ENCODE data around the gene C14orf93.

C14orf93 gene

DNA sequence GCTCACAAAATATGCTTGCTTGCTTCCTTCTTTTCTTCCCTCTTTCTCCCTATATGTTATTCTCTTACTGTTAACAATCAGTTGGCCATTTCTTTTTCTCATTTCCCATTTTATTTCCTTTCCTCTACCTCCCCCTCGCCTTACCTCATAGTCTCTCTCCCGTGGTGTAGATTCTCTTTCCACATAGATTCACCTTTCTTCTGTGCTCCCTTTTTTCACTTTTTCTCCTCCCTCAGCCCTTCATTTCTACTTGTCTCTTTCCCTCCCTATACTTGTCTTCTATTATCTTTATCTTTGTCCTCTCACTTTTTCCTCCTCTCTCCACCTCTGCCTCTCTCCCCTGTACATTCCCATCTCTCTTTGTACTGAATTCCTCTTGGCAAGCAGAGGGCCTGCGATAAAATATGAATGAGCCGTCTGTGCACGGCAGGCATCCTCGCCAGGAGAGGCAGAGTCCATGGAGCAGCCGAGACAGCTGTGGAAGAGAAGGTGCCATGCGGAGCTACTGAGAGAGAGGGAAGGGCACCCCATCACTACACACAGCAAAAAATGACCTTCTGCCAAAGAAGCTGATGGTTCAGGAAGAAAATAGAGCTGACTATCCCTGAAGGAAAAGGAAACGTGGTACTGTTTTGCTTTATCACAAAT is 12.1 kb downstream of the C14orf93 start:
- DNase-seq (ENCODE audit: insufficient read length, low spot score) (no peak), FAIRE-seq (no peak)

DNA sequence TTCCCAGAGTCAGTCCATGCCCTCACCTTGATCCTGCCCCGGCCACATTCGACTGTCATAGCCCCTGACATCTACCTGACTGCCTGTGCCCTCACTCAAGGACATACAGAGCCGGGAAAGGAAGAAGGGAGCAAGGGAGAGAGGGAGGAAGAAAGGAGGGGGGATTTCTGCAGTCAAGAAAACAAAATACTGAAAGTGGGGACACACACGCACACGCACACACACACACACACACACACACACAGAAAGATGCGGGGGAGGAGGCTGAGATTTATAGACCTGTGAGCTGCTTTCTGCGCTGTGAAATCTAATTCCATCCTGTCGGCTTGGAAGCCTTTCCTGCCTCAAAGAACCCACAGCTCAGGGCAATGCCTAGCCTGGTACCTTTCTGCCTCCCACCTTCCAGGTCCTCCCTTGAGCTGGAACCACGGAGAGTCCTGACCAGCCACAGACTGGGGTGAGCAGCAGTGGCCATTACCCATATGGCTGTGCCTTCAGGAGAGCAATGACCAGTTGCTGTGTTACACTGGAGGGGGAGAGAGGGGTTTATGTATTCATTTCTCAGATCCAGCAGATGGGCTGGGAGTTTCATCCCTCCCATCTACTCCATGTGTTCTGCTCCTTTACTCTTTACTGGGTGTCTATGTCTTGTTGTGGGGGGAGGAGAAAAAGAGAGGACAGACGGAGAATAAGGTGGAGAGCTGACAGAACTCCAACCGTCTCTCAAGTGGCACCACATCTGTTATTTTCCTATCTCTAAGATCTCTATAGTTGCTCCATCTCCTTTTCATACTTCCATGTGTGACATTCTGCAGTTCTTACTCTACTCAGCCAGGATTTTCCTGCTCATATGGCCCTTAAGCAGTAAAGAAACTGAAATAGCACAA is 12.9 kb downstream of the C14orf93 start:
- FAIRE-seq (no peak), DNase-seq (ENCODE audit: insufficient read length, low spot score) (no peak)

DNA sequence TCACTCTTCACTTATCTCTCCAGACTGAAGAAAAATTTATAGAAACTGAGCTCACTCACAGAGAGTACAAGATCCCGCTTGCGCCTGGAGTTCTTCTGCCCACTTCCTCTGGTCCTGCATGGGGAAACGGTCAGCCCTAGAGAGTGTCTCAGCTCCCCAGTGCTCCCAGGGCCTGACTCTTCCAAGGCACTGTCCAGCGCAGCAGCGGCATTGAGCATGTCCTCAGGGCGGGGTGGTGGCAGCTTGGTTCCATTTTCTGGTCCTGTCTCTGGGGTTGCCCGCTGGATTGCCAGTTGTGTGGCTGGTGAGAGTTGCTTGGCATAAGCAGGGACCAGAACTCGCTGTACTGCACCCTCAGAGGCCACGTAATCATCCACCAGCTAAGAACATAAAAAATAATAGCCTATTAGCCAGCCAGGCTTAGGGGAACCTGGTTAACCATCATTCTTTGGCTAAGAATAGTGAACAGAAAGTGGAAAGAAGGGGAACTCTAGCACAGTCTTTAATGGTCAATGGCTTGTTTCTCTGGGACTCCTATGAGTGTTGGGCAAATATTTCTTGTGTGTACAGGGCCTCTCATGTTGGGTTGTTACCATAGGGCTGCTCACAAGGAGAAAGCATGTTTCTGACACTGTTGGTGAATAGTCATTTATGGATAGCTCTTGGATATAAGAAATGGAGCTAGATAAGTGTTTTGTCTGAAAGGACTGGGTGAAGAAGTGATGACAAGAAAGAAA is 13.9 kb downstream of the C14orf93 start:
- no peak for FAIRE-seq
- no peak for DNase-seq (ENCODE audit: insufficient read length, low spot score)

DNA sequence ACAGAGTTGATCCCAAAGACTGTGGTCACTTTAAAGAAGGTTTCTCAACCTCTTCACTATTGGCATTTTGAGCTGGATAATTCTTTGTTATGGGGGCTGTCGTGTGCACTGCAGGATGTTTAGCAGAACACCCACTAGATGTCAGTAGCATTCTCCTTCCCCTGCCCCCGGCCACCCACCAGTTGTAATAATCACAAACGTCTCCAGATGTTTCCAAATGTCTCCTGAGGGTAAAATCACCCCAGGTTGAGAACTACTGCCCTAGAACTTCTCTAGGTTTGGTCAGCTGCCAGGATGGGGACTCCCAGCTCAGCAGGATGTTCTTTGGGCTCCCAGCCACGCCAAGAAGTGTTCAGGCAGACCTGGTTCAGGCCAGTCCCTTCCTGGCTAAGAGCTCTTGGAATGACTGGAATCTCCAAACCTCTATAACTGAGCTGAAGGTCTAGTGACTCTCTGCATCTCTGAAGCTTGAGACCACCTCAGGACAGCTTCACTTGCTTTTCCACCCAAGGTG is 15.1 kb downstream of the C14orf93 start:
- DNase-seq (ENCODE audit: insufficient read length, low spot score) (no peak), FAIRE-seq (no peak)

DNA sequence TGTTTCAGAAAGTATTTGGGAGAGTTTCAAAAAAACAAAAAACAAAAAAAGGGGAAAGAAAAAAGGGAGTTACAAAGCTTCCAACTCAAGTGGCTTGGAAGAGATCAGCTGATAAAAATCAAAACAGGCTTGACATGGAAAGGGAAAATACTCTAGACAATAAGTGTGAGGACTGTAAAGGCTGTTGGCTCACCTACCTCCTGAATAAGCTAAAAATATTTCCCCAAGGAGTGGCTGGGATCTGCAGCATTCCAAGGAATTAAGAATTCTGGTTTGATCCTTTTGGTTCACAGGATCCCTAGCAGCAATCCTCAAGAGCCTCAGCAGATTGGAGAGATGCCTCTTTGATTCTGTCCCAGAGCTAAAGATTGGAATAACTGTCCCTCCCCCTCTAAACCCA is 16.4 kb downstream of the C14orf93 start:
- FAIRE-seq (no peak), DNase-seq (ENCODE audit: insufficient read length, low spot score) (no peak)

DNA sequence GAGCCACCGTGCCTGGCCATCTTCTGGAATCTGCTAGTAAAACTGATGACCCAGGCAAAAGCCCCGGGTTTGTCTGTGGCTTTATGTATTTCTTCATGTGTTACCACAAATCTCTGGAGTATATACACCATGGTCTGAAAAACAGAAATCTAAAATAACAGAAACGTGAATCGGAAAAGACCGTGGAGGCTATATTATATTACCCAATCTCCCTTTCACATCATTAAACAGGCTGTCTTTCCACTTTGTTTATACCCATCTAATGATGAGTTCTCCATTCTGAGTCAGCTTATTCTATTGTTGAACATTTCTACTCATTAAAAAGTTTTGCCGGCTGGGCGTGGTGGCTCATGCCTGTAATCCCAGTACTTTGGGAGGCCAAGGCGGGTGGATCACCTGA is 18.1 kb downstream of the C14orf93 start:
- DNase-seq (ENCODE audit: insufficient read length, low spot score): no peak
- FAIRE-seq: no peak

DNA sequence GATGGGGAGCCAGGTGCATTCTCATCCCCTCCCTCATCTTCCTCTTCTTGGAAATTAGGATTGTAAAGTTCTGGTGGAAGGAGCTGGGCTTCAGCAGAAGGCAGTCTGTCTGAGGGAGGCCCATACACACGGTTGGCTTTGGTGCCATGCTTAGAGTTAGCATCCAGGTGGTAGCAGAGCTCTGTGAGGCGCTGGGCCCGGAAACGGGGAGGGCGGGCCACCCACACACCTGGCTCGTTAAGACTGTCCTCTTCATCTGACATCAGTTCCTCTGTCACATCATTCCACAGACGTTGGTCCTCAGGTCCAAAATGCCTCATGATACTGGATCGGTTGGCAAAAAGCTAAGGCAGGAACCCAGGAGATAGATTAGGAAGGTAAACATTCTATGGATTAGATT is 22.7 kb downstream of the C14orf93 start:
- FAIRE-seq (no peak), DNase-seq (ENCODE audit: insufficient read length, low spot score) (no peak)

DNA sequence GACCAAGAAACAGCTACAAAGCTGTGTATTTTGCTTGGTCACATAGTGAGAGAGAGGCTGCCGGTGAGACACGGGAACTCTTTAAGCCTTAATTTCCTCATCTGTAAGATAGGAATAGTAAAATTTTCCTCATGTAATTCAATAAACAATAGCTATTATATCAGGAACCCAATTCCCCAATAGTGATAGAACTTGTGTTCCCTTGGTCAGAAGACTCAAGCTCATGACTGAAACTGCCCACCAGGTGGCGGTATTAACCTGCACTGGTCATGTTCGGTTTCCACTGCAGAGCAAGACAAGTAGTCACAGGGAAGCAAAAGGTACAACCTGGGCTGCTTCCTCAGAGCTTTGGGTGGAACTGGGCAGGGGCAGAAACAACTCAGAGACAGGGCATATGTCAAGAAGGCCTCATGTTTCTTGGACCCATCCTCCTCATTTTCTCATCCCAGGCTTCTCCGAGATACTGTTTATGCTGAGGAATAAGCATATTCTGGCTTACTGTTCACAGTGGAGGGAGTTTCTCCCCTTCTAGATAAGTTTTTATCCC is 23.4 kb downstream of the C14orf93 start:
- DNase-seq (ENCODE audit: insufficient read length, low spot score) (peak; percentile 56), FAIRE-seq (no peak)

DNA sequence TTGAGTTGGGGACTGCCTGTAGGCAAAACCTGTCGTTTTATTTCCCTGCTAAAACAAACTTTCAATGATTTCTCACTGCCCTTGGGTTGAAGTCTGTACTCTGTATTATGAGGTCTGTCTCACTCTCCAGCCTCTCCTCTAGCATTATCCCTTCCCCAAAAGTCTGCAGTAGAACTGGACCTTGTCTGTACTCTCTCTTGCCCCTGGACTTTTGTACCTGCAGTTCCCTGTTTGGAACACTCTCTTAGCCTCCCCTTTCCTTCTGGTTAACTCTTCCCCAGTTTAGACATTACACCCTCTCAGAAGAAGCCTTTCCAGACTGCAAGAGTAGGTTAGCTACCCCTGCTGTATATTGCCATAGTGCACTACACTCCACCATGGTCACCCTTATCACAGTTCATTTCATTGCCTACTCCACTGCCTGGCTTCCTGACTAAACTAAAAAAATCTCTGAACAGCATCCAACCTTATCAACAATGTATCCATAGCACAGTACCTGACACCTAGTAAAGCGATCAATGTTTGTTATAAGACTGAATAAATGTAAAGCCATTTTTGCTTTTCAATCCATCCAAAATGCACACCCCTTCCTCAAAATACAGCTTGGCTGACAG is 23.9 kb downstream of the C14orf93 start:
- DNase-seq (ENCODE audit: insufficient read length, low spot score) (no peak), FAIRE-seq (no peak)

DNA sequence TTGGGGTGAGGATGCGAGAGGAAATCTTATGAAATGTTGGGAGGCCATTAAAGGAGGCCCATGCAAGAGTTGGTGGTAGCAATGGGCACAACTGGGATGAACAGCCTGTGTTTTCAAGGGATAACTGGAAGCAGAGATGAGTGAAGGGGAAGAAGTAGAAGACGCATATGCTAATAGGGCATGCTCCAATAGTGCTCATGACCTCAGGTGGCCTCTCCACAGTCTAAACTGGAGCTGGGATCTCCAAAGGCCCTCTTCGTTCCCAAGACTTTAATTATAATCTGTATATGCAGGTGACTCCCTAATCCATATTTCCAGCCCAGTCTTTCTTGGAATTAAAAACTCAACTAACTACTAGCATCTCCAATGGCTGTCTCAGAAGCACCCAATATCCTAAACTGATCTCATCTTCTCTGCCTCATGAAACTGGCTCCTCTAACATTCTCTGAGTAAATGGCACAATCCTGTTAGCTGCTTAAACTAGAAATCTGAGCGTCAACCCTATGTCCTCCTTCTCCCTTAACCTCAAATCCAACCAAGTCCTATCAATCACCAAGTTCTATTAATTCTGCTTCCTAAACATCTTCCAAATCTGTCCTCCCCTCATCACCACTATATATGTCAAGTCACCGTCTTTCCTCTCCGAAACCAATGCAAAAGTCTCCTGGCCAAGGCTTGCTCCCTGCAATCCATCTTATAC is 24.8 kb downstream of the C14orf93 start:
- no peak for FAIRE-seq
- DNase-seq (ENCODE audit: insufficient read length, low spot score): no peak

DNA sequence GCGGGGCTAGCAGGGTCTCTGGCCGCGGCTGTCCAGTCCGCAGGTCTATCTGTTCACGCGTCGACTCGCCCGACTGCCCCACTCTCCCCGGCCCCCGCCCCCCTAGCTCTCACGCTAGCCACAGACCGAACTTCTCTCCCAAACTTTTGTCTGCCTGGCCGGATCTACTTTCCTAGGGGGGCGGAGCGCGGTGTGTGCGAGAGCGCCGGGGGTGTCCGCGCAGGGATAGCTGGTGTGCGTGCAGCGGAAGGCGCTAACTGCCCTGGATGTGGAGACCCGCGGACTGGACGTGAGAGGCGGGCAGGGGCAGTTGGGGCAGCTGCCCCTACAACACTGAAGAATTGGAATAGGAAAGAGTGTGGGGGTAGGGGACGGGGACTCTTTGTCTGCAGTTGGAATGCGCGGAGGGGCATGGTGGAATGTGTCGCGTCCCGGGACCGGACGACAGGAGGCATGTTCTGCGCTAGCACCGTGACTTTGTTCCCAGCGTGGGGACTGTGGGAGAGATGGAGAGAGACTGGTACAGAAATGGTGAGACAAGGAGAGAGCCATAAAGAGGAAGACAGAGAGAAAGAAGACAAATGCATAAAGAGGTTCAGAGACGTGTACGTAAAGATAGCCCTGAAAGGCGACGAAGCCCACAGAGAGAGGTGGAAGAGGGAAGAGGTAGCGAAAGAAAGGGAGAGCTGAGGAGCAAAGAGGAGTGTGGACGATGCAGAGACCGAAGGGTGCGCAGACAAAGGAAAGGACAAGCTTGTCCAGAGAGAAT is 27.3 kb downstream of the C14orf93 start, which contains the start of gene AJUBA:
TSS of gene AJUBA (minus strand) at position 75 of the 769 bp plus-strand sequence. CDS start 285 bp downstream, outside the sequence.
- FAIRE-seq: no peak
- peak; percentile 81 for DNase-seq (ENCODE audit: insufficient read length, low spot score)

DNA sequence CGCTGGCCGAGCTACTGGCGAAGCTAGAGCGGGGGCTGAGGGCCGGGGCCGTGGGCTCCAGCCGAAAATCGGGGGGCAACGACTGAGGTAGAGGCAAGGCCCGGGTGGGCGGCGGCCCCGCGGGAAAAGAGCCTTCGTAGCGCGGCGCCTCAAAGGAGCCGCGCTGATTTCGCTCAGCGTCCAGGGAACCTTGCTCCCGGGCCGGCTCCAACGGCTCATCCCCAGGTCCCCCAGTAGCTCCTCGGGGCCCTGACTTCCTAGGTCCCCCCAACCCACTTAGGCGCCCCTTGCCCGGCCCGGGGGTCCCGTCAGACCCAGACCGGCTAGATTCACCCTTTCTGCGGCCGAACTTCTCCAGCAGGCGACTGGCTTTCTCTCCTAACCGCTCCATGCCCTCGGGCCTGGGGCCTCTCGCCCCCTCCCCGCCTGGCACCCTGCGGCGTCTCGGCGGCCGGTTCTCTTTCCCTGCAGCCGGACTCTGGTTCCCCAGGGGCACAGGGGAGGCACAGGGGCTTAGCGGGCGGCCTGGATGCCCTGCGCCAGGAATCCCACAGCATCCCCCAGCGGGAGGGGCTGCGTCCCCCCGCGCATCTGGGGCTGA is 28.0 kb downstream of the C14orf93 start:
- DNase-seq (ENCODE audit: insufficient read length, low spot score): no peak
- FAIRE-seq: no peak

DNA sequence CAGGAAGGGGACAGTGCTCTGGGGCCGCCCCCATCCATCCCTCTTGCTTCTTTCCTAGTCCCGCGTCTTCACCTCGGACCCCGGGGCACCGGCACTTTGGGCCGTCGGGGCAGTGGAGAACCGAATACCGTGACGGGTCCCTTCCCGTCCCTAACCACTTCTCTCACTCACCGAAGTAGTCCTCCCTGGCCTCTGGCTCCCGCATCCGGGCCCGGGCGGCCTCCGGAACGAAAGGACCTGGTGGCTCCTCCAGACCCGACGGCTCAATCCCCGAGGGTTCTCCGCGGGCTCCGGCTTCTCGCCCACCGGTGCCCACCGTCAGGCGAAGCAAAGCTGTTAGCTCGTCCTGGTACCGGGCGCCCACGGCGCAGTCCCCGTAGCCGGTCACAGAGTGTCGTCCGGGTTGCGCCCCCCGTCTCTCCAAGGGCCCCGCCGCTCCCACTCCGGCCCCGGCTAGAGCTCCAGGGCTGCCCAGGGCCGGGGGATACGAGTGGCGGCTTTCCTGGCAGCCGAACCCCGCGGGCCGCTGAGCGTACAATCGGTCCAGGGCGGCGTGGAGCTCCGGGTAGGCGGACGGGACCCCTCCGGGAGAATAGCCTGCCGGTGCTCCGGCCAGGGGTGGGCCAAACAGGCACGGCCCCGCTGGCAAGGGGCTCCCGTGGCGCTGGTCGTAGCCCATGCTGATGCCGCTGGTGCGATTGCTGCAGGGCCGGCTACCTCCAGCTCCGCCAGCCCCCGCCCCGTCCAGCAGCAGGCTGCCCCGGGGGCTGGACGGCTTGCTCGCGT is 28.7 kb downstream of the C14orf93 start:
- no peak for FAIRE-seq
- DNase-seq (ENCODE audit: insufficient read length, low spot score): no peak

DNA sequence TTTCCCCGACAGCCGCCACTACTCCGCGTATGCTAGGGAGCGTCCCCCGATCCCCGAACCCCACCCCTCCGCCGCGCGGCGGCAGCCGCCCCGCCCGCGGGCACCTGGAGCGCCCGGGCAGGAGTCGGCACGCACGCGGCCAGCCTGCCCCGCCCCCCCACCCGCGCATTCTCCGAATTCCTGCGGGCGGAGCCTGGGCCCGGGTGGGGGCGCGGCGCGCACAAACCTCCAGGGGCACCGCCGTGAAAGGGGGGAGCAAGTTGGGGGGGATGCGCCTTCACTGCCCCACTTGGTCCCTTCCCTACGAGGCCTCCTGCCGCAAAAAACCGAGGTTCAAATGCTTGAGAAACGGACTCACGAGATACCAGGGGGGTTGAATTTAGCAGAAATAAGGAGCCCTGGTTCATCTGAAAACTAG is 29.3 kb downstream of the C14orf93 start:
- peak; percentile 51 for DNase-seq (ENCODE audit: insufficient read length, low spot score)
- no peak for FAIRE-seq

DNA sequence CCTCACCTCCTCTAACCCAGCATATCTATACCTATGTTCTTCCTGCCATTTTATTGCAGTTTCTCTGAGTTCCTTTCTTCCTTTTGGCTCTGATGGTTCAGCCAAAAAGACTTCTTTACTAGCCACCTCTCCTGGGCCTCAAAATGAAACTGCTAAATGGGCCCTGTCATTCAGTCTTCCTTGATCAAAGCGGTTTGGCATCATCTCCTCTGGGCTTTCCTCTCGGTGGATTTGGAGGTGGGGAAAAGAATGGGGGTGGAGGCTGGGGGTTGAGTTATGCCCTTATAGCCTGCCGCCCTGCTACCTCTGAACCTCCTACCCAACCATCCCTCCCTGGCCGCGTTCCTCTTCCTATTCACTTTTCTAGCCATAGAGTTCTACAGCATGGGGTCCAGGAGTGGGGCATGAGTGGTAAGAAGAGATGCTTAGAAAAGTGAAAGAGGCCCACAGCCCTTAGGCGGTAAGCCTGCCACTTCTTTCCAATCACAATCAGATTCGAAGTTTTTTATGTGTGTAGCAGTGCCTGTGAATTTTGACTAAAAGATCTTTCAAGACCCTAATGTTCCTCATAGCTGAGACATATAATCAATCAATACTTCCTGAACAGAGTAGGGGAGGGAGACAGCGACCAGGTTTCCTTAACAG is 30.1 kb downstream of the C14orf93 start:
- no peak for FAIRE-seq
- no peak for DNase-seq (ENCODE audit: insufficient read length, low spot score)

DNA sequence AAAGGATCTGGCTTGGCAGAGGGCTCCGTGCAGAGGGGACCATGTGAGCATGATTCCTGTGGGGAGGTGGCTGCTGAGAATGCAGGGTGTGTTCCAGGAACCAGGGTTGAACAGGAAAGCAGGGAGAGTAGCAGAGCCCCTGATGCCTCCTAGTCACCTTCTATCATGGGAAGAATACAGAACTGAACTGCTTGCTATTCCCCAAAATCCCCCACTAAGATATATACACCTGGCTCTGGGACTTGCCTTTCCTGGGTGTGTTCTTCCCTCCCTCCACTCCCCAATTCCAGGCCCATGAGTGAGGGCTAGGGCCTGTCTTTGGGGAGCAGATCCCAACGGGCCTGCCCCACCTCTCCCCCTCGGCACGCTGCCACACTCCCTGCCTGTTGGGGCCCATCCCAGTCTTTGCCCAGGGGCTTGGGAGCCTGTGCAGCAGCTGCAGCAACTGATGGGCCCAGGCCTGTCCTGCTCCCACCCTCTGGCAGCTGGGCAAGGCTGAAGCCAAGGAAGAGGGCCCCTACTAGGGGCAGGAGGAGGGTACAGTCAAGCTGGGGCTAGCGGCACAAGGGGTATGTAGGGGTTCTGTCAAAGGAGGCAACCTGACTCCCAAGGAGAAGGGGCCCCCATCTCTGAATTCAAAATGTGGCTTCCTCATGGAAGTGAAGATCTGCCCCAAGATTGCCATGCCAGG is 30.8 kb downstream of the C14orf93 start:
- FAIRE-seq (no peak), DNase-seq (ENCODE audit: insufficient read length, low spot score) (no peak)

DNA sequence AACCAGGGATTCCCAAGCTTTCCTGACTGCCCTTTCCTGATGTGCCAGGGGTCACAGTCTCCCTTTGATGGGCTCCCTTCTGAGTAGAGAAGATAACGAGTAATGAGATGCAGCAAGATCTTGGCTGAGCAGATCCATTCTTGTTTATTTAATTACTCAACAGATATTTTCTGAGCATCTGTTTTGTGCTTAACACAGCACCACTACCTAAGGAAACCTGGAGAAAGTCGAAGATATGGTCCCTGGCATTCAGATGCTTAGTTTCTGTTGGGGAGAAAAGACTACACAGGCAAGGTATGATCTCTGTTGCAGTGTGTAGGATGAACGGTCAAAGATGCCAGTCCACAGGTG is 31.5 kb downstream of the C14orf93 start:
- no peak for DNase-seq (ENCODE audit: insufficient read length, low spot score)
- FAIRE-seq: no peak
